Measurements from ENCODE around the gene CBARP. TPM values are rescaled to one million over a fixed set of nuclear protein-coding genes. Genes with fewer than 3 reads are reported as not detected.

CBARP gene
- total and polyA plus RNA-seq, 11 donors, result 0.60 to 2.2 (median 1.6) TPM

DNA sequence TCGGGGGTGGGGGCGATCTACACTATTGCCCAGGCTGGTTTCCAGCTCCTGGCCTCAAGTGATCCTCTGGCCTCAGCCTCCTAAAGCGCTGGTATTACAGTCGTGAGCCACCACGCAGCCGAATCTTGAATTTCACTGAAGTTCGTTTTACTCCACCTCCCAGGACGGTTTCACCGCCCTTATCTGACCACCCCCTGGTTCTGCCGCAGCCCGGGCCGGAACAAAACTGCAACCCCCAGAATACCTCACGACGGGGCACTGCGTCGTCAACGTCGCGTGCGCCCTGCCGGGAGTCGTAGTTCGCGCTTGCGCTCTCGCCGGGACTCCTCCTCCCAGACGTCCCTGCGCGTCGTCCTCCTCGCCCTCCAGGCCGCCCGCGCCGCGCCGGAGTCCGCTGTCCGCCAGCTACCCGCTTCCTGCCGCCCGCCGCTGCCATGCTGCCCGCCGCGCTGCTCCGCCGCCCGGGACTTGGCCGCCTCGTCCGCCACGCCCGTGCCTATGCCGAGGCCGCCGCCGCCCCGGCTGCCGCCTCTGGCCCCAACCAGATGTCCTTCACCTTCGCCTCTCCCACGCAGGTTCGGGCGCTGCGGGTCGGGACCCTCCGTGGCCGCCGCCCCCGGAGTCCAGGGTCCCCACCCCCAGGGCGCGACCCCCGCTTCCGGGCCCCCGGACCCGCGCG is 3.8 kb upstream of the CBARP start, which contains the start of gene ATP5F1D:
Gene ATP5F1D (plus strand): TSS at position 335 of the 679 bp plus-strand sequence. CDS start 100 bp downstream, at position 435.
- ATAC-seq, result peak; percentile 27 to 65 (median 58)
- intact Hi-C loops (cut with DNase I), result loop anchor here in 4 of 10 donors (2.0 to 10.0 kb wide), 5 partner anchors 21 to 319 kb away; partner anchors contain the start of gene ARID3A (in 1 of the 4)
- peaks cover 0 to 3% (median 0%) of the 10 kb centered on the region in 9 donors for H3K36me3 ChIP-seq
- 0 to 1% (median 0%) methylated on average over 28 to 79 of the region's 79 CpGs for WGBS, 4 donors
- peak; percentile 95 to 98 (median 97) for DNase-seq
- peak within 1 kb of the TSS; percentile 62 to 99 (median 92) for H3K4me3 ChIP-seq
- peak within 1 kb of the TSS; percentile 95 to 100 (median 100) for H3K27ac ChIP-seq
- TF ChIP-seq, protein P1, sequence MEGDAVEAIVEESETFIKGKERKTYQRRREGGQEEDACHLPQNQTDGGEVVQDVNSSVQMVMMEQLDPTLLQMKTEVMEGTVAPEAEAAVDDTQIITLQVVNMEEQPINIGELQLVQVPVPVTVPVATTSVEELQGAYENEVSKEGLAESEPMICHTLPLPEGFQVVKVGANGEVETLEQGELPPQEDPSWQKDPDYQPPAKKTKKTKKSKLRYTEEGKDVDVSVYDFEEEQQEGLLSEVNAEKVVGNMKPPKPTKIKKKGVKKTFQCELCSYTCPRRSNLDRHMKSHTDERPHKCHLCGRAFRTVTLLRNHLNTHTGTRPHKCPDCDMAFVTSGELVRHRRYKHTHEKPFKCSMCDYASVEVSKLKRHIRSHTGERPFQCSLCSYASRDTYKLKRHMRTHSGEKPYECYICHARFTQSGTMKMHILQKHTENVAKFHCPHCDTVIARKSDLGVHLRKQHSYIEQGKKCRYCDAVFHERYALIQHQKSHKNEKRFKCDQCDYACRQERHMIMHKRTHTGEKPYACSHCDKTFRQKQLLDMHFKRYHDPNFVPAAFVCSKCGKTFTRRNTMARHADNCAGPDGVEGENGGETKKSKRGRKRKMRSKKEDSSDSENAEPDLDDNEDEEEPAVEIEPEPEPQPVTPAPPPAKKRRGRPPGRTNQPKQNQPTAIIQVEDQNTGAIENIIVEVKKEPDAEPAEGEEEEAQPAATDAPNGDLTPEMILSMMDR (IDR thresholded peaks at IDR 0.05), result no peak
- peak in 1 of 2 donors; percentile 93 for TF ChIP-seq POLR2A (IDR thresholded peaks at IDR 0.05)
- peaks cover 10 to 86% (median 70%) of the 10 kb centered on the region in 12 donors for H3K4me1 ChIP-seq
- peaks cover 0 to 10% (median 0%) of the 10 kb centered on the region in 9 donors for H3K27me3 ChIP-seq
- no peaks in the 10 kb centered on the region for H3K9me3 ChIP-seq

DNA sequence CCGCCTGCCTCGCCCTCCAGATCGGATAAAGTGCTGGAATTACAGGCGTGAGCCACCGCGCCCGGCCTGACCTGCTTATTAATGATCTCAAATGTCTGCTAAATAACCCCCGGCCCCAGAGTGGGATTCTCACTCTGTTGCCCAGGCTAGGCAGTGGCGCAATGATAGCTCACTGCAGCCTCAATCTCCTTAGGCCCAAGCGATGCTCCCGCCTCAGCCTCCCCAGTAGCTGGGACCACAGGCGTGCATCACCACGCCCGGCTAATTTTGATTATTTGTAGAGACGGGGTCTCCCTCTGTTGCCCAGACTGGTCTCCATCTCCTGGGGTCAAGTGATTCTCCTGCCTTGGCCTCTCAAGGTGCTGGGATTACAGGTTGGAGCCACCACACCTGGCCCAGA is 3.1 kb upstream of the CBARP start:
- intact Hi-C loops (cut with DNase I), result loop anchor here in 4 of 10 donors (1.0 to 10.0 kb wide), 7 partner anchors 20 to 318 kb away; partner anchors contain the start of gene ARID3A (in 1 of the 4)
- peaks cover 10 to 86% (median 64%) of the 10 kb centered on the region in 12 donors for H3K4me1 ChIP-seq

DNA sequence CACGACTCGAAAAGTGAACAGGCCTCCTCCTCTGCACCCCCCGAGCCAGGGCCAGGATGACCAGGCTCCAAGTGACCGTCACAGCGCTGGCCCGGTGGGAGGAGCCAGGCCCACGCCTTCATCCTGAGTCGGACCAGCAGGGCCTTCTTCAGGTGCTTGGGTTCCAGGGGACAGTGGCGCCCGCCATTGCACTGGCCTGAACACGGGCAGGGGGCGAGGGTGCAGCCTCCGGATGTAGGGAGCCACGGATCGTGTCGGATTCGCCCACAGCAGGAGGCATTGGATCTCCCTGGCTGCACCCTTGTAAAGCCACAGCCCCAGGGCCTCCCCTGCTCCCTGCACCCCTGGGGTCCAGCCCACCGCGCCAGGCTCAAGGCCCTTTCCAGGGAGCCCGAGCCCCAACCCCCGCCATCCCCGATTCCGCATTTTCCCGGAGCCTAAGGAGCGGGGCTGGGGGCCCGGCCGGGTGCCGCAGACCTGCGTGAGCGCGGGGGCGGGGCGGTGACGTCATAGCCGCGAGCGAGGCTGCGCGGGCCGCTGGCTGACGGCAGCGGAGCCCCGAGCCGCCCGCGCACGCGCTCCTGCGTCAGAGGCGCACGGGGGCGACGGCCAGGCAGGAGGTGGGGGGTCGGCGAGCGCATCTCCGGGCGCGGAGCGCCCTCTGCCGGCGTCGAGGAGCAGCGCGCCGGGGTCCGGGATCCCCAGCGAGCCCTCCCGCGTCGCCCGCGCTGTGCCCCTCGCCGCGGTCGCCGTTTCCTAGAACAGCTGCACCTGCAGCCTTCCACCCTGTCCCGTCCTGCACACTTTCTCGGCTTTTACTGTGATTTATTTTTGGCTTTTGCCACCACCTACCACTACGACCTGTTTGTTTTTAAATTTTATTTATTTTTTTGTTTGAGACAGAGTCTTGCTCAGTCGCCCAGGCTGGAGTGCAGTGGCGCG is 2.3 kb upstream of the CBARP start:
- H3K36me3 ChIP-seq, result peaks cover 0 to 3% (median 0%) of the 10 kb centered on the region in 9 donors

More for the DNA sequence above, 3.1 kb upstream of the CBARP start:
- DNase-seq (no peak), ATAC-seq (no peak)
- TF ChIP-seq POLR2A (IDR thresholded peaks at IDR 0.05), result no peak
- TF ChIP-seq, protein P1 (IDR thresholded peaks at IDR 0.05), result no peak
- WGBS, 4 donors, result 62 to 68% (median 67%) methylated on average over 13 to 15 of the region's 15 CpGs
- Histone ChIP-seq H3K27me3 (peaks cover 0 to 15% (median 0%) of the 10 kb centered on the region in 9 donors), H3K9me3 (no peaks in the 10 kb centered on the region), H3K4me3 (peak overlapping the region in 10 of 12 donors; percentile 16 to 99 (median 92)), H3K27ac (peak overlapping the region in 10 of 12 donors; percentile 92 to 100 (median 97)), H3K36me3 (peaks cover 0 to 3% (median 0%) of the 10 kb centered on the region in 9 donors)

More for the DNA sequence above, 2.3 kb upstream of the CBARP start:
- Histone ChIP-seq H3K27ac (peak overlapping the region; percentile 72 to 100 (median 96)), H3K27me3 (peaks cover 0 to 15% (median 0%) of the 10 kb centered on the region in 9 donors), H3K4me3 (peak overlapping the region in 11 of 12 donors; percentile 16 to 99 (median 88)), H3K4me1 (peaks cover 8 to 77% (median 56%) of the 10 kb centered on the region in 12 donors), H3K9me3 (no peaks in the 10 kb centered on the region)
- WGBS, 4 donors, result 10 to 28% (median 10%) methylated on average over 41 to 84 of the region's 84 CpGs
- ATAC-seq (peak in 3 of 4 donors; percentile 26 to 54 (median 35)), DNase-seq (peak; percentile 91 to 95 (median 92))
- intact Hi-C loops (cut with DNase I), result loop anchor here in 5 of 10 donors (1.0 to 10.0 kb wide), 8 partner anchors 19 to 317 kb away; partner anchors contain the start of gene ARID3A (in 1 of the 5)
- TF ChIP-seq, protein P1 (IDR thresholded peaks at IDR 0.05), result peak; percentile 78 to 98 (median 94)
- TF ChIP-seq POLR2A (IDR thresholded peaks at IDR 0.05), result peak in 1 of 2 donors; percentile 55
